ENCODE results near the gene ITGB7.

ITGB7 gene

GRCh38 chr12:53229454-53229853, 22.4 kb upstream of the ITGB7 start:
- Histone ChIP-seq H3K4me3 (replicated peaks; ENCODE audit: insufficient read depth, low read length) (no peak overlapping the region), H3K27me3 (ENCODE audit: insufficient read depth, poor library complexity, severe bottlenecking) (peaks cover 15% of the 10 kb centered on the region), H3K27ac (replicated peaks) (no peak overlapping the region)
- no peak for TF ChIP-seq POLR2AphosphoS5 (IDR thresholded peaks at IDR 0.05; ENCODE audit: low read depth)
- TF ChIP-seq GABPA (IDR thresholded peaks at IDR 0.05; ENCODE audit: low read depth), result no peak
- TF ChIP-seq CTCF (IDR thresholded peaks at IDR 0.05; ENCODE audit: insufficient read depth, low read length), result no peak
- TF ChIP-seq REST (IDR thresholded peaks at IDR 0.05; ENCODE audit: insufficient replicate concordance, low read depth), result no peak
- no peak for TF ChIP-seq SPI1 (IDR thresholded peaks at IDR 0.05; ENCODE audit: borderline replicate concordance, low read depth)
- DNase-seq (ENCODE audit: low read depth in 1 of 2, low spot score in 1 of 2), result no peak

GRCh38 chr12:53227836-53228235, 20.8 kb upstream of the ITGB7 start:
- no peak overlapping the region for H3K27ac ChIP-seq (replicated peaks)
- no peak overlapping the region for H3K4me3 ChIP-seq (replicated peaks; ENCODE audit: insufficient read depth, low read length)
- DNase-seq (ENCODE audit: low read depth in 1 of 2, low spot score in 1 of 2), result no peak
- peaks cover 12% of the 10 kb centered on the region for H3K27me3 ChIP-seq (ENCODE audit: insufficient read depth, poor library complexity, severe bottlenecking)
- TF ChIP-seq GABPA (IDR thresholded peaks at IDR 0.05; ENCODE audit: low read depth) (no peak), POLR2AphosphoS5 (IDR thresholded peaks at IDR 0.05; ENCODE audit: low read depth) (no peak), REST (IDR thresholded peaks at IDR 0.05; ENCODE audit: insufficient replicate concordance, low read depth) (no peak)

- DNase-seq (ENCODE audit: low read depth in 1 of 2, low spot score in 1 of 2), result no peak
- Histone ChIP-seq H3K27ac (replicated peaks) (no peak overlapping the region), H3K27me3 (ENCODE audit: insufficient read depth, poor library complexity, severe bottlenecking) (peaks cover 8% of the 10 kb centered on the region), H3K4me3 (replicated peaks; ENCODE audit: insufficient read depth, low read length) (no peak overlapping the region)
- TF ChIP-seq SPI1 (IDR thresholded peaks at IDR 0.05; ENCODE audit: borderline replicate concordance, low read depth) (no peak), POLR2AphosphoS5 (IDR thresholded peaks at IDR 0.05; ENCODE audit: low read depth) (no peak), CTCF (IDR thresholded peaks at IDR 0.05; ENCODE audit: insufficient read depth, low read length) (no peak), REST (IDR thresholded peaks at IDR 0.05; ENCODE audit: insufficient replicate concordance, low read depth) (no peak), GABPA (IDR thresholded peaks at IDR 0.05; ENCODE audit: low read depth) (no peak)
These were observed 20.3 kb upstream of the ITGB7 start for GRCh38 chr12:53227341-53227740.

GRCh38 chr12:53226815-53227214, 19.8 kb upstream of the ITGB7 start:
- Histone ChIP-seq H3K4me3 (replicated peaks; ENCODE audit: insufficient read depth, low read length) (no peak overlapping the region), H3K27me3 (ENCODE audit: insufficient read depth, poor library complexity, severe bottlenecking) (peaks cover 7% of the 10 kb centered on the region), H3K27ac (replicated peaks) (no peak overlapping the region)
- no peak for DNase-seq (ENCODE audit: low read depth in 1 of 2, low spot score in 1 of 2)
- TF ChIP-seq REST (IDR thresholded peaks at IDR 0.05; ENCODE audit: insufficient replicate concordance, low read depth) (no peak), POLR2AphosphoS5 (IDR thresholded peaks at IDR 0.05; ENCODE audit: low read depth) (no peak), CTCF (IDR thresholded peaks at IDR 0.05; ENCODE audit: insufficient read depth, low read length) (no peak), SPI1 (IDR thresholded peaks at IDR 0.05; ENCODE audit: borderline replicate concordance, low read depth) (no peak), GABPA (IDR thresholded peaks at IDR 0.05; ENCODE audit: low read depth) (no peak)
